ENCODE results near the gene IFIT3. TPM values are rescaled to one million over a fixed set of nuclear protein-coding genes. Genes with fewer than 3 reads are reported as not detected.

IFIT3 gene
- total RNA-seq, 2 experiments from 2014 or later: 11.5 to 12.8 TPM

DNA sequence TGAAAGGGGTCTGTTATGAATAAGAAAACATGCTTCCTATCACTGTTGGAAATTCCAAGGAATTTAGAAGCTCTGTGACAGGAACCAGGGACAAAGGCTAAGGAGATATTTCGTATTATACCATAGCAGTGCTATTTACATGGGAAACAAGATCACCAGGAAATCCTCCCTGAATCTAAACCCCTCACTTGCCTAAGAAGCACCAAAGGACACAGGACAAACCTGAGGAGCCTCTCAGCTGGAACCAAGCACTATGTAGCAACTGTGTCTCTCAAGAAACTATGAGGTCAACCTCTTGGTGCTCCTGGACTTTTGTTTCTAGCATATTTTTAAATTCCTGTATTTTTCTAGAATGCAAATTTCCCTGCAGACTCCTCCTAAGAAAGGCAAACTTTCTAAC, 29.3 kb downstream of the IFIT3 start:
- Mint-ChIP-seq H3K27me3 (no peaks in the 10 kb centered on the region), H3K36me3 (ENCODE audit: low read depth) (no peaks in the 10 kb centered on the region), H3K27ac (no peak overlapping the region), H3K4me3 (no peak overlapping the region), H3K9me3 (no peaks in the 10 kb centered on the region), H3K4me1 (ENCODE audit: low read depth) (no peaks in the 10 kb centered on the region)
- TF ChIP-seq, protein P1, sequence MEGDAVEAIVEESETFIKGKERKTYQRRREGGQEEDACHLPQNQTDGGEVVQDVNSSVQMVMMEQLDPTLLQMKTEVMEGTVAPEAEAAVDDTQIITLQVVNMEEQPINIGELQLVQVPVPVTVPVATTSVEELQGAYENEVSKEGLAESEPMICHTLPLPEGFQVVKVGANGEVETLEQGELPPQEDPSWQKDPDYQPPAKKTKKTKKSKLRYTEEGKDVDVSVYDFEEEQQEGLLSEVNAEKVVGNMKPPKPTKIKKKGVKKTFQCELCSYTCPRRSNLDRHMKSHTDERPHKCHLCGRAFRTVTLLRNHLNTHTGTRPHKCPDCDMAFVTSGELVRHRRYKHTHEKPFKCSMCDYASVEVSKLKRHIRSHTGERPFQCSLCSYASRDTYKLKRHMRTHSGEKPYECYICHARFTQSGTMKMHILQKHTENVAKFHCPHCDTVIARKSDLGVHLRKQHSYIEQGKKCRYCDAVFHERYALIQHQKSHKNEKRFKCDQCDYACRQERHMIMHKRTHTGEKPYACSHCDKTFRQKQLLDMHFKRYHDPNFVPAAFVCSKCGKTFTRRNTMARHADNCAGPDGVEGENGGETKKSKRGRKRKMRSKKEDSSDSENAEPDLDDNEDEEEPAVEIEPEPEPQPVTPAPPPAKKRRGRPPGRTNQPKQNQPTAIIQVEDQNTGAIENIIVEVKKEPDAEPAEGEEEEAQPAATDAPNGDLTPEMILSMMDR (IDR thresholded peaks at IDR 0.05): no peak
- Histone ChIP-seq H3K4me1 (ENCODE audit: insufficient read depth, low read length) (no peaks in the 10 kb centered on the region), H3K27me3 (ENCODE audit: control insufficient read depth in 1 of 2, insufficient read depth in 2 of 2, low read length in 2 of 2) (no peaks in the 10 kb centered on the region), H3K27ac (ENCODE audit: low read depth in 1 of 2, low read length in 2 of 2) (no peak overlapping the region), H3K9me3 (ENCODE audit: control insufficient read depth in 1 of 2, insufficient read depth in 1 of 2, low read length in 2 of 2) (no peaks in the 10 kb centered on the region), H3K4me3 (ENCODE audit: low read length) (no peak overlapping the region), H3K36me3 (ENCODE audit: insufficient read depth, low read length) (no peaks in the 10 kb centered on the region)
- ChIA-PET POLR2A (no interaction called here), CTCF (no interaction called here)
- intact Hi-C loops (cut with DNase I, micrococcal nuclease): no loop called here
- DNase-seq (no peak), ATAC-seq (ENCODE audit: poor library complexity) (no peak)

DNA sequence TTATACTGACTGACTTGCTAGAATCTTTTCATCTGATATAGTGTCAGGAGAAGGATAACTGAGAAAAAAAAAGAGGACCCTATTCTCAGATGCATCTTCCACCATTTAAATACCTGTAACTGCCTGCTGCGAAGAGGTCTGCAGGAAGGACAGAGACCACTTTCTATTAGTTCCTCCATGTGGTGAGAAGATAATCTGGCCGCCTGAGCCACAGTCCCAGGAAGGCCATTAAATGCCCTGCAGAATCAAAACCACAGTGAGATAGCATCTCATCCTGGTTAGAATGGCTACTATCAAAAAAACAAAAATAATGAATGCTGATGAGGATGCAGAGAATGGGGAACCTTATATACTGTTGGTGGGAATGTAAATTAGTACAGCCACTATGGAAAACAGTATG, 30.2 kb downstream of the IFIT3 start:
- no peaks in the 10 kb centered on the region for H3K36me3 Mint-ChIP-seq (ENCODE audit: low read depth)
- H3K9me3 Mint-ChIP-seq: no peaks in the 10 kb centered on the region
- POLR2A ChIA-PET: interaction anchor here (1.6 kb wide), 1 partner anchor 56 kb away, joined by 3 read pairs; the partner anchor contains the start of gene IFIT2
- H3K27ac Mint-ChIP-seq: no peak overlapping the region
- H3K4me3 Mint-ChIP-seq: no peak overlapping the region
- H3K27me3 ChIP-seq (ENCODE audit: control insufficient read depth in 1 of 2, insufficient read depth in 2 of 2, low read length in 2 of 2): no peaks in the 10 kb centered on the region
- intact Hi-C loops (cut with DNase I, micrococcal nuclease): no loop called here
- H3K9me3 ChIP-seq (ENCODE audit: control insufficient read depth in 1 of 2, insufficient read depth in 1 of 2, low read length in 2 of 2): no peaks in the 10 kb centered on the region
- no peaks in the 10 kb centered on the region for H3K27me3 Mint-ChIP-seq
- CTCF ChIA-PET: no interaction called here
- no peak overlapping the region for H3K27ac ChIP-seq (ENCODE audit: low read depth in 1 of 2, low read length in 2 of 2)
- TF ChIP-seq, protein P1 (IDR thresholded peaks at IDR 0.05): no peak
- DNase-seq (no peak), ATAC-seq (ENCODE audit: poor library complexity) (no peak)
- H3K4me1 Mint-ChIP-seq (ENCODE audit: low read depth): no peaks in the 10 kb centered on the region
- H3K4me3 ChIP-seq (ENCODE audit: low read length): no peak overlapping the region
- no peaks in the 10 kb centered on the region for H3K36me3 ChIP-seq (ENCODE audit: insufficient read depth, low read length)
- no peaks in the 10 kb centered on the region for H3K4me1 ChIP-seq (ENCODE audit: insufficient read depth, low read length)

DNA sequence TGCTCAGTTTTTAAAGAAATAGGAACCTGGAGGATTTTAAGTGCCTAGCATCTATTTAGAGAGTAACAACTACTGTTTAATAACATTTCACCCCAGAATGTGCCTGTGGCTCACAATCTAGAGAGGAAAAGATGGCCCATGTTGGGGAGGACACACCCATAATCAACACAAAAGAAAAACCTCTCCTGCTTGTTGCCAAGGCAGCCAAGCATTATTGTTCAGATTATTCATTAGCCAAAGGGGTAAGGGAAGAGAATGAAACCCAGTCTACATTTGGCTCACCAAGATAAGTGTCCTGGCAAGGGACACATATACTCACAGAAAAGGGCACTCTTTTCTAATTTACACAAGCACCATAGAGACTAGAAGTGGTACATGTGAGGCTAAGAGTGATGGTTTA, 32.4 kb downstream of the IFIT3 start:
- Mint-ChIP-seq H3K27me3 (no peaks in the 10 kb centered on the region), H3K36me3 (ENCODE audit: low read depth) (no peaks in the 10 kb centered on the region), H3K9me3 (no peaks in the 10 kb centered on the region), H3K27ac (no peak overlapping the region), H3K4me1 (ENCODE audit: low read depth) (peaks cover 4% of the 10 kb centered on the region), H3K4me3 (no peak overlapping the region)
- H3K36me3 ChIP-seq (ENCODE audit: insufficient read depth, low read length): no peaks in the 10 kb centered on the region
- H3K27ac ChIP-seq (ENCODE audit: low read depth in 1 of 2, low read length in 2 of 2): no peak overlapping the region
- no peaks in the 10 kb centered on the region for H3K4me1 ChIP-seq (ENCODE audit: insufficient read depth, low read length)
- intact Hi-C loops (cut with DNase I, micrococcal nuclease): no loop called here
- TF ChIP-seq, protein P1 (IDR thresholded peaks at IDR 0.05): no peak
- no peaks in the 10 kb centered on the region for H3K27me3 ChIP-seq (ENCODE audit: control insufficient read depth in 1 of 2, insufficient read depth in 2 of 2, low read length in 2 of 2)
- H3K9me3 ChIP-seq (ENCODE audit: control insufficient read depth in 1 of 2, insufficient read depth in 1 of 2, low read length in 2 of 2): no peaks in the 10 kb centered on the region
- DNase-seq (no peak), ATAC-seq (ENCODE audit: poor library complexity) (no peak)
- ChIA-PET CTCF (no interaction called here), POLR2A (no interaction called here)
- H3K4me3 ChIP-seq (ENCODE audit: low read length): no peak overlapping the region
